Lower lobe of right lung (tissue), 2 donors: ENCODE measurements around the gene TREH. TPM values are rescaled to one million over a fixed set of nuclear protein-coding genes. Genes with fewer than 3 reads are reported as not detected.

Experiments
- ATAC-seq, 2 donors: fragments of 200-7000 bp; cut with Tn5 transposase; one replicate each; pipeline ENCODE4 v1.9.1; 2020 to 2022; ENCODE audit warnings: mild to moderate bottlenecking in 2 of 2, moderate library complexity in 2 of 2
- DNase-seq: peaks from one replicate; pipeline ENCODE4 v3.0.0-alpha.2; 2020
- H3K27ac ChIP-seq: fragments of 200-600 bp; one replicate; pipeline ENCODE4 v1.8.0; 2022
- H3K27me3 ChIP-seq: fragments of 200-600 bp; one replicate; pipeline ENCODE4 v1.8.0; 2022; ENCODE audit warnings: low read depth
- H3K36me3 ChIP-seq: fragments of 200-600 bp; one replicate; pipeline ENCODE4 v1.8.0; 2022; ENCODE audit warnings: mild to moderate bottlenecking
- H3K4me1 ChIP-seq: fragments of 200-600 bp; one replicate; pipeline ENCODE4 v1.8.0; 2022
- H3K4me3 ChIP-seq: fragments of 200-600 bp; one replicate; pipeline ENCODE4 v1.8.0; 2022; ENCODE audit warnings: mild to moderate bottlenecking
- H3K9me3 ChIP-seq: fragments of 200-600 bp; one replicate; pipeline ENCODE4 v1.8.0; 2022
- CTCF ChIP-seq: fragments of 200-600 bp; IDR thresholded peaks from one replicate; pipeline ENCODE4 v1.8.0; 2022; ENCODE audit warnings: antibody characterized with exemption, mild to moderate bottlenecking
- intact Hi-C: fragments of 100-400 bp; cut with DNase I; formaldehyde crosslinking; loops from one replicate; pipeline ENCODE4 v1.11.0; 2022
- total RNA-seq: library from RNA; stranded (reverse); fragmentation: NEBNext Ultra II Directional; extraction: Animal tissue kit (Norgen Biotek cat#: 25700); gene quantifications from one replicate; pipeline ENCODE4 v1.2.1, GENCODE V29; 2021
- donor health status: DM: no; HTN: yes; CAD: no; lungs with severe emphysema.

The TREH gene
- total RNA-seq, 1 donor from 2014 or later, result 0.30 TPM

GRCh38 chr11:118643995-118644345 is 35.5 kb downstream of the TREH start:
- H3K4me1 ChIP-seq, result no peaks in the 10 kb centered on the region
- peaks cover 91% of the 10 kb centered on the region for H3K36me3 ChIP-seq
- no peak overlapping the region for H3K4me3 ChIP-seq
- no peak for TF ChIP-seq CTCF
- intact Hi-C loops, result no loop called here
- no peak overlapping the region for H3K27ac ChIP-seq
- ATAC-seq (no peak), DNase-seq (no peak)
- H3K27me3 ChIP-seq, result no peaks in the 10 kb centered on the region
- H3K9me3 ChIP-seq, result no peaks in the 10 kb centered on the region

GRCh38 chr11:118643142-118643994 is 36.1 kb downstream of the TREH start:
- TF ChIP-seq CTCF, result no peak
- Histone ChIP-seq H3K4me1 (no peaks in the 10 kb centered on the region), H3K4me3 (no peak overlapping the region), H3K27me3 (no peaks in the 10 kb centered on the region), H3K9me3 (no peaks in the 10 kb centered on the region), H3K36me3 (peaks cover 91% of the 10 kb centered on the region), H3K27ac (no peak overlapping the region)
- DNase-seq, result no peak
- ATAC-seq, result no peak
- intact Hi-C loops, result no loop called here

GRCh38 chr11:118641397-118642019 is 37.9 kb downstream of the TREH start:
- ATAC-seq (no peak), DNase-seq (no peak)
- Histone ChIP-seq H3K4me3 (no peak overlapping the region), H3K27me3 (no peaks in the 10 kb centered on the region), H3K4me1 (no peaks in the 10 kb centered on the region), H3K36me3 (peaks cover 95% of the 10 kb centered on the region), H3K9me3 (no peaks in the 10 kb centered on the region), H3K27ac (no peak overlapping the region)
- no peak for TF ChIP-seq CTCF
- intact Hi-C loops, result no loop called here

- Histone ChIP-seq H3K27me3 (no peaks in the 10 kb centered on the region), H3K4me3 (no peak overlapping the region), H3K4me1 (peaks cover 4% of the 10 kb centered on the region), H3K27ac (no peak overlapping the region), H3K9me3 (no peaks in the 10 kb centered on the region), H3K36me3 (peaks cover 94% of the 10 kb centered on the region)
- intact Hi-C loops, result no loop called here
- no peak for TF ChIP-seq CTCF
- ATAC-seq (peak in 1 of 2 donors; percentile 10), DNase-seq (no peak)
Observed at GRCh38 chr11:118640332-118641154, 38.9 kb downstream of the TREH start.

- no peak overlapping the region for H3K27ac ChIP-seq
- no peak overlapping the region for H3K4me3 ChIP-seq
- H3K9me3 ChIP-seq, result no peaks in the 10 kb centered on the region
- H3K4me1 ChIP-seq, result peaks cover 10% of the 10 kb centered on the region
- TF ChIP-seq CTCF, result no peak
- intact Hi-C loops, result no loop called here
- no peaks in the 10 kb centered on the region for H3K27me3 ChIP-seq
- DNase-seq (no peak), ATAC-seq (no peak)
- peaks cover 94% of the 10 kb centered on the region for H3K36me3 ChIP-seq
Observed at GRCh38 chr11:118639899-118640298, 39.6 kb downstream of the TREH start.
